ENCODE results near the gene UCMA. TPM values are rescaled to one million over a fixed set of nuclear protein-coding genes. Genes with fewer than 3 reads are reported as not detected.
"Not testable (repeated sequence)": the region's sequence is repeated elsewhere in the genome, so short reads cannot be mapped to it uniquely, and the experiment has no call there.

UCMA gene
- total RNA-seq, 4 donors from 2014 or later = not detected

DNA sequence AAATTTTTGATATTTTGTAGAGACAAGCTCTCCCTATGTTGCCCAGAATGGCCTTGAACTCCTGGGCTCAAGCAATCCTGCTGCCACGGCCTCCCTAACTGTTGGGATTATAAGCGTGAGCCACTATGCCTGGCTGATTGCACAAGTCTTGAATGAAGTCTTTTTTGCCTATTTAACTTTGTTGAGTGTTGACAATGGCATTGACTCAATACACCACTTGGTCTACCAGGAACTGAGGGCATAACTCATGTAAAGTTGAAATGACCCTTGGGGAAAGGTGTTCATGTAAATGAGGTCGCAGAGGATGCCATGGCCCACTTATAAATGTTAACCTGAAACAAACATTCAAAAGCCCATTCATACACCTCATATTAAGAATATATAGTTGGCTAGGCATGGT, 7.4 kb upstream of the UCMA start:
- ATAC-seq = no peak
- no peaks in the 10 kb centered on the region for H3K27me3 ChIP-seq
- 75 to 100% methylated on average over 1 of the region's 3 CpGs for WGBS, 2 donors (ENCODE audit: low coverage in 1 of 2)

DNA sequence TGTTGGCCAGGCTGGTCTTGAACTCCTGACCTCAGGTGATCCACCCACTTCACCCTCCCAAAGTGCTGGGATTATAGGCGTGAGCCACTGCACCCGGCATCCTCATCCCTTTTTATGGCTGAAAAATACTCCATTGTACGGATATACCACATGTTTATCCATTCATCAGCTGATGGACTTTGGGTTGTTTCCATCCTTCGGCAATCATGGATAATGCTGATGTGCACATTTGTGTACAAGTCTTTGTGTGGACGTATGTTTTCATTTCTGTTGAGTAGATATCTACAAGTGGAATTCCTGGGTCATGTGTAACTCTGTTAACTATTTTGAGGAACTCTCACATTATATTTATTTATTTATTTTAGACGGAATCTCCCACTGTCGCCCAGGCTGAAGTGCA, 5.7 kb upstream of the UCMA start:
- Histone ChIP-seq H3K36me3 (no peaks in the 10 kb centered on the region), H3K27ac (no peak overlapping the region), H3K9me3 (no peaks in the 10 kb centered on the region), H3K4me3 (no peak overlapping the region), H3K4me1 (no peaks in the 10 kb centered on the region), H3K27me3 (peaks cover 3% of the 10 kb centered on the region)
- no peak for ATAC-seq
- no peak for TF ChIP-seq POLR2A (IDR thresholded peaks at IDR 0.05)
- TF ChIP-seq, protein P1, sequence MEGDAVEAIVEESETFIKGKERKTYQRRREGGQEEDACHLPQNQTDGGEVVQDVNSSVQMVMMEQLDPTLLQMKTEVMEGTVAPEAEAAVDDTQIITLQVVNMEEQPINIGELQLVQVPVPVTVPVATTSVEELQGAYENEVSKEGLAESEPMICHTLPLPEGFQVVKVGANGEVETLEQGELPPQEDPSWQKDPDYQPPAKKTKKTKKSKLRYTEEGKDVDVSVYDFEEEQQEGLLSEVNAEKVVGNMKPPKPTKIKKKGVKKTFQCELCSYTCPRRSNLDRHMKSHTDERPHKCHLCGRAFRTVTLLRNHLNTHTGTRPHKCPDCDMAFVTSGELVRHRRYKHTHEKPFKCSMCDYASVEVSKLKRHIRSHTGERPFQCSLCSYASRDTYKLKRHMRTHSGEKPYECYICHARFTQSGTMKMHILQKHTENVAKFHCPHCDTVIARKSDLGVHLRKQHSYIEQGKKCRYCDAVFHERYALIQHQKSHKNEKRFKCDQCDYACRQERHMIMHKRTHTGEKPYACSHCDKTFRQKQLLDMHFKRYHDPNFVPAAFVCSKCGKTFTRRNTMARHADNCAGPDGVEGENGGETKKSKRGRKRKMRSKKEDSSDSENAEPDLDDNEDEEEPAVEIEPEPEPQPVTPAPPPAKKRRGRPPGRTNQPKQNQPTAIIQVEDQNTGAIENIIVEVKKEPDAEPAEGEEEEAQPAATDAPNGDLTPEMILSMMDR (IDR thresholded peaks at IDR 0.05) = no peak
- 76 to 84% methylated on average over 4 of the region's 7 CpGs for WGBS, 2 donors (ENCODE audit: low coverage in 1 of 2)

More for the DNA sequence above, 7.4 kb upstream of the UCMA start:
- Histone ChIP-seq H3K4me3 (no peak overlapping the region), H3K27ac (no peak overlapping the region), H3K36me3 (no peaks in the 10 kb centered on the region), H3K9me3 (no peaks in the 10 kb centered on the region), H3K4me1 (no peaks in the 10 kb centered on the region)
- no peak for TF ChIP-seq POLR2A (IDR thresholded peaks at IDR 0.05)
- TF ChIP-seq EP300 (IDR thresholded peaks at IDR 0.05) = no peak
- TF ChIP-seq, protein P1 (IDR thresholded peaks at IDR 0.05) = no peak
- no peak for TF ChIP-seq POLR2AphosphoS5 (IDR thresholded peaks at IDR 0.05)

DNA sequence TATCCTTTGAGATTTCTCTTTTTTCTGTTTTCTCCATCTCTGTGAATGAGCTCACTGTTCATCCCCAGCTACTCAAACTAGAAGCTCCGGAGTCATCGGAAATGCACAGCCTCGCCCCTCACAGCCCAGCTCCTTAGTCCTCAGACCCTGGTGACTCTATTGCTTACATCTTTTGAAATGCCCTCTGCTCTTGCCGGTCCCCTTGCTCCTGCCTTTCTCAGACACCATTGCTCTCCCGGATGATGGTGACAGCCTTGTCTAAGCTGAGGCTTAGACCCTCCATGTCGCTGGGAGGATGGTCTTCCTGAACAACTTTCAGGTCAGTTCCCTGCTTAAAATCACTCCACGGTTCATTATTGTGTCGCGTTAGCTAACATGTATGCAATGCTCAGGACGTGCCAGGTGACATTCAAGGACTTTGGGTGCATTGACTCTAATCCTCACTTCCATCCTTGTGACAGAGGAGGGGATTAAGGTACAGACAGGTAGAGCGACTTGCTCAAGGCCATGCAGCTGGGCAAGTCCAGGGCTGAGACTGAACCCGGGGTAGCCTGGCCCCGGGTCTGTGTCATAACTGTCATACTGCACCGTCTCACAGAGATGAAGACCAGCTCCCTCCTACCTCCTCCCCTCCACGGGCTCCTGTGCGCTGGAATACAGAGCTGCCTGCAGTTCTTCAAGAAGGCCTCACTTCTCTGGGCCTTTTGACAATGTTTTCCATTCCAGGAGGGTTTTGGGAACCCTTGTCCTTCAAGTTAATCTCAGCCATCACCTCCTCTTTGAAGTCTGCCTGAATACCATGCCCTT, 4.3 kb upstream of the UCMA start:
- Histone ChIP-seq H3K9me3 (no peaks in the 10 kb centered on the region), H3K27me3 (peaks cover 18% of the 10 kb centered on the region), H3K4me3 (no peak overlapping the region), H3K4me1 (no peaks in the 10 kb centered on the region), H3K36me3 (no peaks in the 10 kb centered on the region), H3K27ac (no peak overlapping the region)
- WGBS, 2 donors (ENCODE audit: low coverage in 1 of 2) = 72 to 73% methylated on average over 9 to 11 of the region's 16 CpGs
- TF ChIP-seq POLR2AphosphoS5 (IDR thresholded peaks at IDR 0.05) = no peak
- no peak for TF ChIP-seq EP300 (IDR thresholded peaks at IDR 0.05)
- ATAC-seq = no peak

DNA sequence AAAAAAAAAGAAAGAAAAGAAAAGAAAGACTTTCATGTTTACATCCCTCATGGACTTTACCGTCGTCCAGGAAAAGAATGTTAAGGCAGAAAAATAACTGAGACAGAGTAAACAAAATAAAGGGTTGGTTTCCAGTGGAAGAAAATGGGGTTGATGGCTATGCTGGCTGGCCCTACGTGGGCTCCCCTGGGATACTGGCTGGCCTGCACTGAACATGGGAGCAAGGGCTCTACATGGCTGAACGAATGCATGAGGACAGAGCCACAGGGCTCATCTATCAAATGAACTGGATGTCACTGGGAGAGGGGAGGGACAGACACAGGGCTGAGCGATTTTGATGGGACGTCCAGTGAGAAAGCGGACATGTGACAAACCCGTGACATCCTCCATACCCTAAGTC, 2.5 kb upstream of the UCMA start:
- no peak for TF ChIP-seq EP300 (IDR thresholded peaks at IDR 0.05)
- TF ChIP-seq POLR2AphosphoS5 (IDR thresholded peaks at IDR 0.05) = no peak
- TF ChIP-seq POLR2A (IDR thresholded peaks at IDR 0.05) = no peak
- TF ChIP-seq, protein P1 (IDR thresholded peaks at IDR 0.05) = no peak
- Histone ChIP-seq H3K36me3 (no peaks in the 10 kb centered on the region), H3K27ac (no peak overlapping the region), H3K4me3 (no peak overlapping the region), H3K27me3 (peaks cover 24% of the 10 kb centered on the region), H3K4me1 (no peaks in the 10 kb centered on the region), H3K9me3 (no peaks in the 10 kb centered on the region)
- ATAC-seq = no peak
- WGBS, 2 donors (ENCODE audit: low coverage in 1 of 2) = 70 to 76% methylated on average over 6 to 8 of the region's 8 CpGs

DNA sequence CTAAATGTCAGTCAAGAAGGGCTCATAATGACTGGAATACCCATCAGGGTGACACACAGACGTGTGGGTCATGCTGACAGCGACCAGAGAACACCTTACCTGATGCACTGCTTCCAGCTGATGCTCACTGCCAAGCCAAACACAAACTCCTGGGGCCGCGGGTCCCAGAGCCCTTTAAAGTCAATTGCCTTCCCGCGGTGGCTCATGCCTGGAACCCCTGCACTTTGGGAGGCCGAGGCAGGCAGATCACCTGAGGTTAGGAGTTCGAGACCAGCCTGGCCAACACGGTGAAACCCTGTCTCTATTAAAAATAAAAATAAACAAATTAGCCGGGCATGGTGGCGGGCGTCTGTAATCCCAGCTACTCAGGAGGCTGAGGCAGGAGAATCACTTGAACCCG, 562 bp upstream of the UCMA start:
- ATAC-seq, H3K4me3 ChIP-seq, H3K27ac ChIP-seq, H3K36me3 ChIP-seq, H3K4me1 ChIP-seq, H3K9me3 ChIP-seq: not testable (repeated sequence)
- WGBS, 2 donors (ENCODE audit: low coverage in 1 of 2) = 80% methylated on average over 1 of the region's 13 CpGs; no CpG with 5 or more reads in 1 of the 2 donors
- H3K27me3 ChIP-seq = peaks cover 24% of the 10 kb centered on the region

DNA sequence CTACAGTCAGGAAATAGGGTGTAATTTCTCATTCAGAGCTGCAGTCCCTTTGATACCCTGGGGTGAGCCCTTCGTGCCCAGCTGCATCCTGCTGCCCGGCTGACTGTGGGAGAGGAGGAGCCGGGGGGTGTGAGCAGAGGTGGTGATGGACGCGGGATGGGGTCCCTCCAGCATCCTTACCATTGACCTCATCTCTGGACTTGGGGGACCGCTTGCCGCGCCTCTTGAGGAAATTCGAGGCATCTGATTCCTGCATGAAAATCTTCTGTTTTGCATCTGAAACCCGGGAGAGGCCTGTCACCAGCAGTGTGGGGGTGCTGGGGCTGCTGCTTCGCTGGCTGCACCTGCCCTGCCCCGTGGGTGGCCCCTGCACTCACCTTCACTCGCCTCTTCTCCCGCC, 816 bp downstream of the UCMA start:
- H3K27ac ChIP-seq = no peak overlapping the region
- H3K4me1 ChIP-seq = no peaks in the 10 kb centered on the region
- no peak overlapping the region for H3K4me3 ChIP-seq
- H3K27me3 ChIP-seq = peaks cover 24% of the 10 kb centered on the region
- ATAC-seq = no peak
- 48 to 61% methylated on average over 5 to 9 of the region's 14 CpGs for WGBS, 2 donors (ENCODE audit: low coverage in 1 of 2)
- H3K36me3 ChIP-seq = no peaks in the 10 kb centered on the region
- TF ChIP-seq EP300 (IDR thresholded peaks at IDR 0.05) (no peak), POLR2A (IDR thresholded peaks at IDR 0.05) (no peak), POLR2AphosphoS5 (IDR thresholded peaks at IDR 0.05) (no peak)
- TF ChIP-seq, protein P1 (IDR thresholded peaks at IDR 0.05) = no peak
- no peaks in the 10 kb centered on the region for H3K9me3 ChIP-seq
